GM19099 (cell line): ENCODE measurements around the gene VAPA.

Source experiments
- POLR2A ChIP-seq: IDR thresholded peaks from 3 replicates; pipeline ENCODE4 v1.6.1; 2011; ENCODE audit warnings: low read depth; ENCODE audit not compliant: insufficient read length; ENCODE audit errors: extremely low read depth

VAPA gene

DNA sequence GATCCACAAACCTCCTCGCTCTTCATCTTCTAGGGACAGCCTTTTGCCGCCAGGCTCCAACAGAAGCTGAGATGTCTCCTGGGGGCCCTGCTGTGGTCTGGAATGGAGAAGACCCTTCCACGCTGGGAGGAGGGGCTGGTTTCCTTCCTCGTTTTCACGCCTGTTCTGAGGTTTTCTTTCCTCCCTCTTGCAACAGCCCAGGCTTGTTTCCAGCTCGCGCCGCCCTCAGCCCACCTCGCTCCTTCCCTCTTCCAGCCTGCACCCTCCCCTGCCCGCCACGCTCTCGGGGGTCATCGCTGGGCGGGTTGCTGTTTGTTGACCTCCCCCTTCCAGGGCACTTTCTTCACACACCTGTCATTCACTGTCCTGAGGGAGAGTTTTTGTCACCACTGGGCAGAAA lies 55.4 kb downstream of the VAPA start:
- no peak for TF ChIP-seq POLR2A

DNA sequence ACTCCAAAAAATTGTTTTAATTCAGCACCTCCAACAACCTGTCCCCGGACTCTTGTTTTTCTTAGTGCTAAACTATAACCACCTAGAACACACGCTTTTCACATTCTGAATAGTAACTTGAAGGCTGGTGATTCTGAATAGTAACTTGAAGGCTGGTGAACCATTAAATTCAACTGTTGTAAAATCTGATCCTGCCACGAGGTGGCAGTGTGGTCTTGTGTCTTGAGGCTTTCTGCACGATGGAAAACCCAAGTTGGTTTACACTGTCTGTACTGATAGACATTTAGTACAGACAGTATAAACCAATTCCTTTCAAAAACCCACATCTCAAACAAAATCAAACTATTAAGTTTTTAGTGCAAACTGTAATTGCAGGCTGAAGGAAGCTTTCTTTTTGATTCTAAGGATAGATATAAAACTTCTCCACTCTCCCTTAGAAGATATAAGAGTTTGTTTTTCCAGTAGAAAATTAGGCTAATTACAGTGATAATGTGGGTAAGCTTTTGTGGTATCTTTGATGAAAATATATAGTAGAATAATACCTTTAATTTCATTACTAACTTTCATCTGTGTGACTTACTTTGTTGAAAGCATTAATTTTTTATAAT lies 57.6 kb downstream of the VAPA start:
- no peak for TF ChIP-seq POLR2A

DNA sequence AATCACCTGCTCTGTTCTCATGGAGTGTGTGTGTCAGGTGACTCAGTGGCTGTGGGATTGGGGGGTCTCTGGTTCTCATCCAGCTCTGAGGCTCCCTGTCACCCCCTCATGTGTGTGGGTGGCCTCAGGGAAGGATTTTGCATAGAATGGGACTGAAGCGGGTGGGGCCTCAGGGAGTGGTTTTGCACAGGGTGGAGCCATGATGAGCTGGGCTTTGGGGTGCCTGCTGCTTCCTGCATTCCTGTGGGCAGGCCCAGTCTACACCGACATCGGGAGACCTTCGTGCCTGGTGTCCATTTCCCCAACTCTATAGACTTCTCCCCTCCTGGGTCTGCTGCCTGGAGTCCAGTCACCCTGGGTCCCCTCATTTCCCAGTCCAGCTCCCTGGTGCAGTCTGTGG lies 59.7 kb downstream of the VAPA start:
- TF ChIP-seq POLR2A: no peak

DNA sequence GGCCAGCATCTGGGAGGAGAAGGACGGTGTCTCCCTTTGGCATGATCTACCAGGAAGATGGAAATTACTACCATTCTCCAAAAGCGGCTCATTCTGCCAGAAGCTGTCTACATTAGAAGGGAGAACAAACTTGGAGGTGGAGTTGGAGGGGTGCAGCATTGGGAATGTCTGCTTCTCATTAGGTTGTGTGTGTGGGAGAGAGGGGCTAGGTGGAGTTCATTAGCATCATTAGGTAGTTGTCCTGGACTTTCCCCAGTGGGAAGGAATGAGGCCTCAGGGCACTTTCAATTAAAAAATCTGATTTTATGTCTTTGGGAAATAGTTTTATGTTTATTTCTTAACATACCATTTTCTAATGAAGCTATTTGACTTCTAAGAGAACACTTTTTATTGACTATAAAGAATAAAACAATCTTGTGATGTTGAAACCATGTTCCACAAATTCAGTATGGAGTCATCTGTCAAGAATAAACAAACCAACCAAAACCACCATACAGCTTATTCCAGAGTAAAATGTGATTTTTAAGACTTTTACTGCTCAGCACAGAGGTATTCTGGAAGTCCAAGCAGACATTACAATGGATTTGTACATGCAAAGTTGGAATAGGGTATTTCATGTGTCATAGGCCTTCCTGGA lies 60.6 kb downstream of the VAPA start:
- TF ChIP-seq POLR2A: no peak

DNA sequence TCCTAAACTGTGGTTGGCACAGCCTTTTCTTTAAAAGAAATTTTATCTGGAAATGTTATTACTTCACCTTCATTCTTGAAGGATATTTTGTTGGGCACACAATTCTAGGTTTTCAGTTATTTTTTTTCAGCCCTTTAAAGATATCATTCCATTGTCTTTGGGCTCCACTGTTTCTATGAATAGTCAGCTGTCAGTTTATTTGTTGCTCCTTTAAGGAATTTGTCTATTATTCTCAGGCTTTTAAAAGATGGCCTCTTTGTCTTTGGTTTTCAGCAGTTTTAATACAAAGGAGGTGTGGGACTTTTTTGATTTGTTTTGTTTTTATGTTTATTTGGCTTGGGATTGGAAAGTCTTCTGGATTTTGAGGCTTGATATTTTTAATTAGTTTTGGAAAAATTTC lies 61.8 kb downstream of the VAPA start:
- TF ChIP-seq POLR2A: no peak

DNA sequence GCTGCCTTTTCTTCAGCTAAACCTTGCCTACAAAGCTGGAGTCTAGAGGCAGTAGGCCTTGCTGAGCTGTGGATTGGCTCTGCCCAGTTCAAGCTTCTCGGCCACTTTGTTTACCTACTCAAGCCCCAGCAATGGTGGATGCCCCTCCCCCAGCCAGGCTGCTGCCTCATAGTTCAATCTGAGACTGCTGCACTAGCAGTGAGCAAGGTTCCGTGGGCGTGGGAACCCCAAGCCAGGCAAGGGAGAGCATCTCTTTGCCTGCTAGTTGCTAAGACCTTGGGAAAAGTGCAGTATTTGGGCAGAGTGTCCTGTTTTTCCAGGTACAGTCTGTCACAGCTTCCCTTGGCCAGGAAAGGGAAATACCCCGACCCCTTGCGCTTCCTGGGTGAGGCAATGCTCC lies 68.9 kb downstream of the VAPA start:
- no peak for TF ChIP-seq POLR2A

DNA sequence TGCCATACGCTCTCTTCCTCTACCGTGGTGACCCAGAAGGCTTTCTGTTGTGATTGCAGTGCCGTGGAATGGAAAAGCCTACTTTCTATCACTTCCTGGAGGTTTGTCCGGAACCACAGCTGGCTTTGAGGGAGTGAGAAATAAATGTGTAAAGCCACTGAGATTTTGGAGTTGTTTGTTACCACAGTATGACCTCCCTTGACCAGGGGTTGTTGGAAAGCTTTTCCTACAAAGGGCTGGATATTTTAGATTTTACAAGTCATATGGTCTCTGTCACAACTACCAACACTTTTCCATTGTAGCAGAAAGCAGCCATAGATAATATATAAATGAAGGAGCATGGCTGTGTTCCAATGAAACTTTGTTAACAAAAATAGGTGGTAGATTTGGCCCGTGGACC lies 70.3 kb downstream of the VAPA start:
- TF ChIP-seq POLR2A: no peak

DNA sequence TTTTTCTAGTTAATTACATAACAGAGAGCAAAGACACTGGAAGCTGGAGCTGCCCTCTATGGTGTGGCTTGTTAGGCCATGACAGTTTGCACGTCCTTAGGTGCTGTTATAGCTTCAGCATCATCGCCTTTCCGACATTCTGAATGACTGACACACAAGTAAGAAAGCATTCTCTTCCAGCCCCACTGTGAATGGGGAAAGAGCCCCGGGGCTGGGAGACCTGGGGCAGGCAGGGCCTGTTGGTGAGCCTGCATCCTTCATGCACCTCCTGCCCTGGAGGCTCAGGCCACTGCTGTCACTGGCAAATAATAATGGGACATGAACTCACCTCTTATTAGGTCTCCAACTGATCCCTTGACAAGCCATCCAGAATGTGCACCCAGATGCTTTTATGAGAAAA lies 71.8 kb downstream of the VAPA start:
- no peak for TF ChIP-seq POLR2A

DNA sequence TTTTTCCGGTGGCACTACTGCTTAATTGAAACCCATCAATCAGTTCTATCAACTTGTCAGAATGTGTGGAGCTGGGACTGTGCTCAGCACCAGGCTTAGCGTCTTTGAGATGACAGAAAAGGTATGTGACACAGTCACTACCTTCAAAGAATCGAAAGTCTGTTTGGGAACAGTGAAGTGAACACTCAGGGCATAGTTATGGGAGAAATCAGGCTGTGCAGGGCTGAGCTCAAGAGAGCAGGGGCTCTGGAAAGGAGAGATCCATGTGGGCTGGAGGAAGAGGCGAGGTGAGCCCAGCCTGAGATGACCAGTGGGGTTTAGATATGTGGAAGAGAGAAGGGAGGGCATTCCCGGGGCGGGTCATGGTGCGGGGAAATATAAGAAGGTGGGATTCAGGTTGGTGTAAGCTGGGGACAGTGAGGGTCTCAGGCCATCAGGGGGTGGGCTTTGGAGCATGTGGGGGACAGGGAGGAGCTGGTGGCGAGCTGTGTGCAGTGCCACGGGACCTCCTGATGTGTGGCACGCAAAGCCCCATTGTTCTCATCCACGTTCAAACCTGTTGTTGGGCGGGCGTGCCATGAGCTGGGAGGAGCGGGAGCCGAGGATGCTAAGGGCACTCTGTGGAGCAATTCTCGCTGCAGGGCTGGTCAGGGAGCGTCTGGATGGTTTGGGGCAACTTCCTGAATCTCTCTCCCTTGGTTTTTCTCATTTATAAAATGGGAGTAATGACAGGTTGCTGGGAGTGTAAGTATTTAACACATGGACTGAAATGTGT lies 72.5 kb downstream of the VAPA start:
- TF ChIP-seq POLR2A: no peak

DNA sequence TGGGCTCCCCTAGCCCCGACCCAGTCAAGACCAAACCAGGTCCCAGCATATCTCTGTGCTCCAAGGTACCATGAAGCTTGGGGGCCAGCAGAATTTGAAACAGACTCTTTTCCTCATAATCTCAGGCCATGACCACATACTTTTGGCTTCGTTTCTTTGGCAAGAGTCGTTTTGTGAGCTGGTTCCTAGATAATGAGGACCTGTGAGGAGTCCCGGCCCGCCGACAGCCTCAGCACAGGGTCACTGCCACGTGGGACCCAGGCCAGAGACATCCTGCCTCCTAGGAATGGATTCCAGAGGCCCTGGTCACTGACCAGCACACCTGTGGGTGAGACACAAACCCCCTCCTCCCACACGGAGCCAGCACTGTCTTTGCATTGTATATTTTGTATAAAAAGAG lies 73.5 kb downstream of the VAPA start:
- TF ChIP-seq POLR2A: no peak

DNA sequence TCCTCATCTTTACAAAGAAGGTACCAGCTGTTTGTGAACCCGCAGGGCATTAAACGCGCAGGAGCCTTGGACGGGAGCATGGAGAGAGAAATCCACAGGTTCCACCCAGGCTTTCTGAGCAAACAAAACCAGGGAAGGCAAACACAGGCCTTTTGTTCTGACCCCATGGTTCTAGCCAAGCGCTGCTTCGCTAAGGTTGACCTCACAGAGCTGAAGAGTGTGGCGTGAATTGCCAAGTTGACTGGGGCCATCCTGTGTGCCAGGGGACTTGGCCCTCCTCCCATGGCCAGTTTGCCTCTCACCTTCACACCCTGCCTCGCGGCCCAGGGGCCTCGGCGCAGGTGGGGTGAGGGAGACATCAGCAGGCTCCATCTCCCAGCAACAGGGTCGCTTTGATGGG lies 74.1 kb downstream of the VAPA start:
- no peak for TF ChIP-seq POLR2A

DNA sequence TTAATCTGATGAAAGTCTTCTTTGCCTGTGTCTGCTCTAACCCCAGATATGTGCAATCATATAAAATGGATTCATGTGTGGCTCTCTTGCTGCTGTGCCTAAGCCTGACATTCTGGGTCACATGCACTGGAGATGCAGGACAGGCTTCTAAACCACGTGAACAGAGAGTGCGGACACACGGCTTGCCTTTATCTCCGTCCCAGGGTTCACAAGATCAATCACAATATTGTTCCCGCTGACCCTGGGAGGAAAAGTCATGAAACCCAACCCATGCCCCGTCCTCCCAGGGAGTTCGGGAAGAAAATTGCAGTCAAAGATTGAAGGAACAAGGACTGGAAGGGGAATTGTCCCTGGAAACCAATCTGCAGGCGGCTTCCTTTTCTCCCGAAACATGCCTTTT lies 74.8 kb downstream of the VAPA start:
- no peak for TF ChIP-seq POLR2A

DNA sequence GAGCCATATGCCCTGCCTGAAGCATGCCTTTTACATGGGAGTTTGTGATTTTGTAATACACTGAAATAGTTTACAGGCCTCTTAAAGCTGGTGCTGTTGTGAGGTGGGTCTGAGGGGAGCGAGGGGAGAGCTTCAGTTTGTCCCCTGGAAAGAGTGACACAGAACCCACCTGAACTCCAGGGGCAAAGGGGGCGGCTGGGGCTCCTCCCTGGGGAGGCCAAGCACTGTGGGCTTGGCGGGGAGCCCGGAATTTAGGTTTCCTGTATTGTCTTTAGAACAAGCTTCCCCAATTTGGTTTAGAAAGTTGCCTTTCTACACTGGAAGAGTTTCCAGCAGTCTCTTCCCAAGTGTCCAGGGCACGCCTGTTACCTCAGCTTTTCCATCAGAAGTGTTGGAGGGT lies 75.7 kb downstream of the VAPA start:
- no peak for TF ChIP-seq POLR2A

DNA sequence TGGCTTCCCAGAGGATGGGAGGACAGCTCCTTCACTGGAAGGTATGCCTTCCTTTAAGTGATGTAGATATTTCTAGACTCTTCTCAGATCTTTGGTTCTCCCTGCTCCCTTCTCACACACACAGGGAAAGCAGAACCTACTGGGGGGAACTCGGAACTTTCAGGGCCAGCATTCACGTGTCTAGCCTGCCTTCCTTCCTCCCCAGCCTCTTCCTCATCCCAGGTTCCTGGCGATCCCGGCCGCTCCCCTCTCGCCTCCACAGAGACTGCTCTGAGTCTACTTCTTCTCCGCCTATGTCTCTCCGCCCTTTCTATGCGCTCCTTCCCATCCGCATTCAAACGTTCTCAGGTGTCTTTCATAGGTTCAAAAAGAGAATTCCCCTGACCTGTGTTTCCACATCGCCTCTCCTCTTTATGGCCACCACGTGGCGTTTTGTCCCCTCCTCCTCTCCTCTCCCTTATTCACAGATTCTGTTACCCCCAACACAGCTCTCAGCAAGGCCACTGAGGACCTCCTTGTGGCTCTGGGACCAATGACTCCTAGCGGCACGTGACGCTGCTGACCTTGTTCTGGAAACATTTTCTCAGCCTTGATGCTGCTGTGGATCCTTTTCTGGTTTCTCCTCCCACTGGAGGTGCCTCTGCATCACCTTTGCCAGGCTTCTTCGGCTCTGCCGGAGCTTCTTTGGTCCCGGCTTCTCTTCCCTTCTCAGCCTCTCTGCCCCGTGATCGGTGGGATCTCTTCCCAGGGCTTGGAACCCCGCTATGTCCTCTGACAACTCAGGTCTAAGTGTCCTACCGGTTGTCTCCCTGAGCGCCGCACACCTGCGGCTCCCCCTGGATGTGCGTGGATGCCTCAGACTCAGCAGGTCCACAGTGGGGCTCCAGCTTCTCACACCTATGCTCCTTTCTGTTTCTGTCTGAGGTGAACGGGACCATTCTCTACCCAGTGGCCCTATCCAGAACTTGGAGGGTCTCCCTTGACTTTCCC lies 77.5 kb downstream of the VAPA start:
- TF ChIP-seq POLR2A: no peak
